Activated CD8-positive, alpha-beta T cell treated with anti-CD3 and anti-CD28 coated beads for 36 hours (primary cell): ENCODE measurements around the gene DIAPH2. TPM values are rescaled to one million over a fixed set of nuclear protein-coding genes. Genes with fewer than 3 reads are reported as not detected.

Experiments
- ATAC-seq: fragments of 200-7000 bp; cut with Tn5 transposase; one replicate; pipeline ENCODE4 v1.10.0; 2021; ENCODE audit warnings: mild to moderate bottlenecking, moderate library complexity
- CTCF ChIA-PET: fragments of 350-600 bp; sonication (Branson Sonifier 250); formaldehyde crosslinking; loops from one replicate; lab custom pipeline; 2021; ENCODE audit warnings: antibody characterized with exemption; lab: Charles Lee
- POLR2A ChIA-PET: fragments of 350-600 bp; sonication (Branson Sonifier 250); formaldehyde crosslinking; loops from one replicate; lab custom pipeline; 2021; ENCODE audit warnings: antibody characterized with exemption; lab: Charles Lee
- DNase-seq: peaks from one replicate; pipeline ENCODE4 v3.0.0-alpha.2; 2020
- H3K27ac Mint-ChIP-seq: one replicate; pipeline ENCODE4 v1.8.0; 2021; ENCODE audit warnings: mild to moderate bottlenecking, mixed read lengths
- H3K27me3 Mint-ChIP-seq: one replicate; pipeline ENCODE4 v1.8.0; 2021; ENCODE audit warnings: mixed read lengths
- H3K36me3 Mint-ChIP-seq: one replicate; pipeline ENCODE4 v1.8.0; 2021; ENCODE audit warnings: low read depth, mixed read lengths
- H3K4me1 Mint-ChIP-seq: one replicate; pipeline ENCODE4 v1.8.0; 2021; ENCODE audit warnings: low read depth, mixed read lengths
- H3K4me3 Mint-ChIP-seq: one replicate; pipeline ENCODE4 v1.8.0; 2021; ENCODE audit warnings: mild to moderate bottlenecking, moderate library complexity, mixed read lengths
- H3K9me3 Mint-ChIP-seq: one replicate; pipeline ENCODE4 v1.8.0; 2021; ENCODE audit warnings: mixed read lengths
- CTCF ChIP-seq: fragments of 200-600 bp; IDR thresholded peaks from one replicate; pipeline ENCODE4 v1.8.0; 2022; ENCODE audit warnings: antibody characterized with exemption, mild to moderate bottlenecking
- intact Hi-C: fragments of 100-400 bp; cut with micrococcal nuclease; formaldehyde crosslinking; loops from one replicate; pipeline ENCODE4 v1.10.0; 2022
- total RNA-seq, 2 experiments: library from RNA; stranded (reverse); gene quantifications; one replicate each; pipeline ENCODE4 v1.2.3, GENCODE V29; 2021

The DIAPH2 gene
- total RNA-seq, 2 experiments from 2014 or later = 8.1 to 8.5 TPM

- intact Hi-C loops = no loop called here
- ChIA-PET CTCF (no interaction called here), POLR2A (interaction anchor here (0.6 kb wide), 1 partner anchor 303 kb away, joined by 4 read pairs; no protein-coding TSS in a partner anchor)
- H3K27me3 Mint-ChIP-seq = no peaks in the 10 kb centered on the region
- no peak for TF ChIP-seq CTCF
- H3K27ac Mint-ChIP-seq = peak overlapping the region; percentile 91
- peak overlapping the region; percentile 91 for H3K4me3 Mint-ChIP-seq
- DNase-seq = peak; percentile 62
- ATAC-seq = peak; percentile 65
- H3K36me3 Mint-ChIP-seq = no peaks in the 10 kb centered on the region
- H3K9me3 Mint-ChIP-seq = no peaks in the 10 kb centered on the region
- peaks cover 29% of the 10 kb centered on the region for H3K4me1 Mint-ChIP-seq
Observed at GRCh38 chrX:96685210-96686099, 813 bp downstream of the DIAPH2 start.

GRCh38 chrX:96687776-96688175, 3.1 kb downstream of the DIAPH2 start:
- Mint-ChIP-seq H3K4me1 (peaks cover 24% of the 10 kb centered on the region), H3K9me3 (no peaks in the 10 kb centered on the region), H3K27me3 (no peaks in the 10 kb centered on the region), H3K27ac (no peak overlapping the region), H3K4me3 (no peak overlapping the region), H3K36me3 (no peaks in the 10 kb centered on the region)
- POLR2A ChIA-PET = no interaction called here
- intact Hi-C loops = no loop called here
- no peak for TF ChIP-seq CTCF
- ATAC-seq (no peak), DNase-seq (no peak)
- CTCF ChIA-PET = no interaction called here

- Mint-ChIP-seq H3K4me3 (no peak overlapping the region), H3K36me3 (no peaks in the 10 kb centered on the region), H3K27ac (no peak overlapping the region), H3K4me1 (peaks cover 21% of the 10 kb centered on the region), H3K9me3 (no peaks in the 10 kb centered on the region), H3K27me3 (no peaks in the 10 kb centered on the region)
- TF ChIP-seq CTCF = no peak
- CTCF ChIA-PET = no interaction called here
- intact Hi-C loops = no loop called here
- POLR2A ChIA-PET = no interaction called here
- ATAC-seq = no peak
- DNase-seq = no peak
Observed at GRCh38 chrX:96688789-96689188, 4.1 kb downstream of the DIAPH2 start.

GRCh38 chrX:96689991-96690390, 5.3 kb downstream of the DIAPH2 start:
- no peak overlapping the region for H3K27ac Mint-ChIP-seq

More at GRCh38 chrX:96689991-96690390, 5.3 kb downstream of the DIAPH2 start:
- Mint-ChIP-seq H3K9me3 (no peaks in the 10 kb centered on the region), H3K4me1 (peaks cover 18% of the 10 kb centered on the region), H3K4me3 (no peak overlapping the region), H3K36me3 (no peaks in the 10 kb centered on the region), H3K27me3 (no peaks in the 10 kb centered on the region)
- CTCF ChIA-PET = no interaction called here
- no peak for DNase-seq
- no peak for TF ChIP-seq CTCF
- intact Hi-C loops = no loop called here
- POLR2A ChIA-PET = no interaction called here
- no peak for ATAC-seq
